ENCODE data around the gene IL10. TPM values are rescaled to one million over a fixed set of nuclear protein-coding genes. Genes with fewer than 3 reads are reported as not detected.

The IL10 gene
- total RNA-seq, 4 donors from 2014 or later: 0.34 to 2.3 (median 1.6) TPM

DNA sequence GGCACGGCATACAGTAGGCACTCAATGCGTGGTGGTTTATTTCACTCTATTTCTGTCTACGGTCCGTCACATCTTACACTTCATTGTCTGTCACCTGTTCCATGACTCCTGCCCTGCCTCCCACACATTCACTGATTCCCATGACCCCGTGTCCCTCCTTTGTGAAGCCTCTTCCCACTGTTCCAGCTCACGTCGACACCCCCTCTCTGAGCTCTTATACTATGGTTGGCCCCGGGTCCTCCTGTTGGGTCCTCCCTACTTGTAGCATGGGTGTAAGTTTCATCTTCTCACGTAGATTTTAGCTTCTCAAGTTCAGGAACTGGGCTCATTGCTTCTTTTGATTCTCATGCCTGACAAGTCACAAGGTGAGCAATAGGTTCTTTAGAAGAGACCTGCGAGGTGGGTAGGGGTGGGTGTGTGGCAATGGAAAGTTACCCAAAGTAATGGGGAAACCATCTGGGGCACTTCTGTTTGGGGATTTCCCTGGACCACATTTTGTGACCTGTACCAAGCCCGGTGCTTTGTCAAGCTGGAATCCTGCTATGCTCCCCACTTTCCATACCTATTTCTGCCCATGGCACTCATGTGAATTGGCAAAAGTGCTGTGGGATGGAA, 22.1 kb upstream of the IL10 start:
- Histone ChIP-seq H3K27me3 (no peaks in the 10 kb centered on the region), H3K36me3 (no peaks in the 10 kb centered on the region), H3K27ac (no peak overlapping the region), H3K9me3 (no peaks in the 10 kb centered on the region), H3K4me3 (replicated peaks in 1 of 3) (no peak overlapping the region), H3K4me1 (no peaks in the 10 kb centered on the region)
- intact Hi-C loops (cut with DNase I): no loop called here
- WGBS, 2 donors: 93 to 95% methylated on average over 11 of the region's 11 CpGs
- no peak for DNase-seq
- TF ChIP-seq POLR2A (IDR thresholded peaks at IDR 0.05): no peak
- TF ChIP-seq, protein P1, sequence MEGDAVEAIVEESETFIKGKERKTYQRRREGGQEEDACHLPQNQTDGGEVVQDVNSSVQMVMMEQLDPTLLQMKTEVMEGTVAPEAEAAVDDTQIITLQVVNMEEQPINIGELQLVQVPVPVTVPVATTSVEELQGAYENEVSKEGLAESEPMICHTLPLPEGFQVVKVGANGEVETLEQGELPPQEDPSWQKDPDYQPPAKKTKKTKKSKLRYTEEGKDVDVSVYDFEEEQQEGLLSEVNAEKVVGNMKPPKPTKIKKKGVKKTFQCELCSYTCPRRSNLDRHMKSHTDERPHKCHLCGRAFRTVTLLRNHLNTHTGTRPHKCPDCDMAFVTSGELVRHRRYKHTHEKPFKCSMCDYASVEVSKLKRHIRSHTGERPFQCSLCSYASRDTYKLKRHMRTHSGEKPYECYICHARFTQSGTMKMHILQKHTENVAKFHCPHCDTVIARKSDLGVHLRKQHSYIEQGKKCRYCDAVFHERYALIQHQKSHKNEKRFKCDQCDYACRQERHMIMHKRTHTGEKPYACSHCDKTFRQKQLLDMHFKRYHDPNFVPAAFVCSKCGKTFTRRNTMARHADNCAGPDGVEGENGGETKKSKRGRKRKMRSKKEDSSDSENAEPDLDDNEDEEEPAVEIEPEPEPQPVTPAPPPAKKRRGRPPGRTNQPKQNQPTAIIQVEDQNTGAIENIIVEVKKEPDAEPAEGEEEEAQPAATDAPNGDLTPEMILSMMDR (IDR thresholded peaks at IDR 0.05): no peak

- intact Hi-C loops (cut with DNase I): no loop called here
- H3K36me3 ChIP-seq: no peaks in the 10 kb centered on the region
- H3K9me3 ChIP-seq: no peaks in the 10 kb centered on the region
- H3K4me3 ChIP-seq (replicated peaks in 1 of 3): no peak overlapping the region
- H3K27ac ChIP-seq: no peak overlapping the region
- WGBS, 2 donors: 66 to 67% methylated on average over 7 of the region's 7 CpGs
- H3K27me3 ChIP-seq: no peaks in the 10 kb centered on the region
- H3K4me1 ChIP-seq: no peaks in the 10 kb centered on the region
- no peak for DNase-seq
- TF ChIP-seq, protein P1 (IDR thresholded peaks at IDR 0.05): no peak
- TF ChIP-seq POLR2A (IDR thresholded peaks at IDR 0.05): no peak
Observed at GRCh38 chr1:206793620-206794019, 21.3 kb upstream of the IL10 start.

DNA sequence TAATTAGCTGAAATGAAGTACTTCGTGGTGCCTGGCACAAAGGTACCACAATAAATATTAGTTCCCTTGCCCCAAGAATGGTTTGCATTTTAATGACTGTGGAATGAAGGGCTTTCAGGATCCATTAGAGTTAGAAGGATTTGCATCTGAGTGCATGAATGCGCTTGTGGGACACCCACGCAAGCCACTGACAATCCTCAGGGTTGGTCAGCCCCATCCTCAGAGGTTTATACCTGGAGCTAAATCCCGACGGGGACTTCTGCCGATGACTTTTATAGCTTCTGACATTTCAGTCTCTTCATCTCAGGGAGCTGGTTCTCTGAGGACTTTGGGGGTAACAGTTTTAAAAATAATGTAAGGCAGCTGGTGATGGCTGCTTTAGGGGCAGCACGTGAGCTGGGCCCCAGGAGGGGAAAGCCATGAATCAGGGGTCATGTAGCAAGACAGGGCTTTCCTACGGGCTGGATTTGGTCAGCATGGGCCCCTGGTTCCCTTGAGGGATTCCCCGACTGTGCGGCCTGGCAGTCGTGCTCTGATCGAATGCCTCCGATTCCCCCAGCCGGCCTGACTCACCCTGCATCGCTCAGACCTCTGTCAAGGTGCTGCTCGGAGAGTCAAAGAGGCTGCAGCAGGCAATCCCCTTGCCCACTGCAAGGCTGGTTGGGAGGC, 20.8 kb upstream of the IL10 start:
- no peak for TF ChIP-seq POLR2A (IDR thresholded peaks at IDR 0.05)
- TF ChIP-seq, protein P1 (IDR thresholded peaks at IDR 0.05): no peak
- 84 to 86% methylated on average over 14 to 16 of the region's 16 CpGs for WGBS, 2 donors
- no peaks in the 10 kb centered on the region for H3K36me3 ChIP-seq
- H3K4me3 ChIP-seq (replicated peaks in 1 of 3): no peak overlapping the region
- H3K4me1 ChIP-seq: no peaks in the 10 kb centered on the region
- H3K27me3 ChIP-seq: no peaks in the 10 kb centered on the region
- no peak overlapping the region for H3K27ac ChIP-seq
- intact Hi-C loops (cut with DNase I): no loop called here
- DNase-seq: no peak
- no peaks in the 10 kb centered on the region for H3K9me3 ChIP-seq

GRCh38 chr1:206790502-206791250, 18.4 kb upstream of the IL10 start:
- intact Hi-C loops (cut with DNase I): no loop called here
- no peaks in the 10 kb centered on the region for H3K36me3 ChIP-seq
- H3K9me3 ChIP-seq: no peaks in the 10 kb centered on the region
- no peak overlapping the region for H3K27ac ChIP-seq
- TF ChIP-seq POLR2A (IDR thresholded peaks at IDR 0.05): no peak
- TF ChIP-seq, protein P1 (IDR thresholded peaks at IDR 0.05): no peak
- no peak for DNase-seq
- no peaks in the 10 kb centered on the region for H3K27me3 ChIP-seq
- 80 to 84% methylated on average over 11 of the region's 11 CpGs for WGBS, 2 donors
- no peaks in the 10 kb centered on the region for H3K4me1 ChIP-seq
- no peak overlapping the region for H3K4me3 ChIP-seq (replicated peaks in 1 of 3)
